GM21737 (cell line): ENCODE measurements around the gene UNC13A.
A peak's percentile ranks its signal among the peaks of the same experiment; 100 is the strongest.

Experiments used
- ATAC-seq: cut with Tn5 transposase; IDR thresholded peaks from one replicate; pipeline ENCODE4 v1.9.1; 2021; ENCODE audit warnings: mild to moderate bottlenecking, moderate library complexity; ENCODE audit not compliant: unreplicated experiment

The UNC13A gene

DNA sequence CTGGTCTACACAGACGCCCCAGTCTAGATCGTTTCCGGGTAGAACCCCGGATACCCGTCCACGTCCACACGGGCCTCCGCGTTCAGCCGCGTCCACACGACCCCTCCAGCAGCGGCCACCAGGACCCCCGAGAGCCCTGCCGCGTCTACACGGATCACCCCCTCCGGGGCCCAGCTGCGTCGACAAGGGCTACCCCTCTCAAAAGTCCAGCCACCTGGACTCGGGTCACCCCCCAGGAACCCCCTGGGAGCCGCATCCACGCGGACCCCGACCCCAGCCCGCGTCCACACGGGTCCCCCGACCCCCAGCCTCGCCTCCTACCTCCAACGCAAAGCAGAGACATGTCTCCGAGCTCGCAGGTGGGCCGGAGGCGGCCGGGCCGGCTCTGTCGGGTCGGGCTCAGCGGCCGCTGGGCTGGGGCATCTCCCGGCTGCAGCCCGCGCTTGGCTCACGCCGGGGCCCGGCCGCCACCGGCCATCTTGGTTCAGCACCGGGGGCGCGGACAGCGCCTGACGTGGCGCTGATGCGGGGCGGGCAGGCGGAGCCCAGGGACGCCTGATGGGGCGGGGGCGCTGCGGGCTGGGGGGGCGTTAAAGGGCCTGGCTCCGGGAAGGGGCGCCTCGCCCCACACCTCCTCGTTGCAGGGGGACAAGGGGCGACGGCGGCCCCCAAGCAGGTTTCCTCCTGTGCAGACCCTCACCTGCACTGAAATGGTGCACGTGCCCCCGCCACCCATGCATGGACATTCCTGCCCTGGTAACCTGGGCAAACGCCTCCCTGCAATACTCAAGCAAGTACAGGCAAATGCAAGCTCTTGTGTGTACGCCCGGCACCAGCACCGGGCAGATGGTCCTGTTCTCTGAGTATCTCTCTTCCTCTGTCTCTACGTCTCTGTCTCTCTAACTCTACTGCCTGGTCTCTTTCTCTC is at the start of gene UNC13A:
Gene UNC13A, minus strand, starts transcription at position 498 of the 928 bp plus-strand sequence. Its CDS starts 155 bp downstream, at position 343.
- ATAC-seq, result no peak

DNA sequence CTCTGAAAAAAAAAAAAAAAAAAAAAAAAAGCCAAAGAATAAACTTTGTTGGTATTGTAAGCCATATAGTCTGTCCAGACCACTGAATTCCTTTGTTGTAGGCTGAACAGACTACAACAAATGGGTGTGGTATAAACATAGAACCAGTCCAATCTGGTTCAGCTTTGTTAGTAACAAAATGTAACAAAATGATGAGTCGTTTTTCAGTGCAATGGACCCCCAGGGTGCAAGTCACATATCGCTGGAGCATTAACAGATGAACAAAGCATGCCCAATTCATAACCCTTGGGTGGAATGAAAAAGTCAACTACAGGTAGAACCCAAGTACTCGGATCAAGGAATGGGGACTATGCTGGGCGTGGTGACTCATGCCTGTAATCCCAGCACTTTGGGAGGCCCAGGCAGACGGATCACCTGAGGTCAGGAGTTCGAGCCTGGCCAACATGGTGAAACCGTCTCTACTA is 49.6 kb upstream of the UNC13A start:
- ATAC-seq, result no peak

DNA sequence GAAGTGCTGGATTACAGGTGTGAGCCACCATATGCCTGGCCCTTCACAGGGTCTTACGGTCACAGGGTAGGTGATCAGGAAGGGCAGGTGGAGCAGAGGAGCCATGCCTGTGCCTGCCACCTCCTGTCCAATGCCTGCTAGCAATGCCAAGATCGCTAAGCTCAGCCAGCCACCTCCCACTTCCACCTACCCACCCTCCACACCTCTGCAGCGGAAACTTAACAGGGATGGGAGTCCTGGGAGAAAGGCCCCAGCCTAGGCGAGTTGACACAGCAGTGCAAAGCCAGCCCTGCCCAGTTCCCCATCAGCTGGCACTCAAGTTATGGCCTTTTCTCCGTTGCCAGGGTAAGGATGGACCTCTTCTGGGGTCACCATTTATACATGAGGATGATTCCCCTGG is 47.3 kb upstream of the UNC13A start:
- no peak for ATAC-seq

GRCh38 chr19:17734146-17734545 is 46.0 kb upstream of the UNC13A start:
- ATAC-seq, result no peak

- no peak for ATAC-seq
Measured at GRCh38 chr19:17733127-17733526, 45.0 kb upstream of the UNC13A start.

DNA sequence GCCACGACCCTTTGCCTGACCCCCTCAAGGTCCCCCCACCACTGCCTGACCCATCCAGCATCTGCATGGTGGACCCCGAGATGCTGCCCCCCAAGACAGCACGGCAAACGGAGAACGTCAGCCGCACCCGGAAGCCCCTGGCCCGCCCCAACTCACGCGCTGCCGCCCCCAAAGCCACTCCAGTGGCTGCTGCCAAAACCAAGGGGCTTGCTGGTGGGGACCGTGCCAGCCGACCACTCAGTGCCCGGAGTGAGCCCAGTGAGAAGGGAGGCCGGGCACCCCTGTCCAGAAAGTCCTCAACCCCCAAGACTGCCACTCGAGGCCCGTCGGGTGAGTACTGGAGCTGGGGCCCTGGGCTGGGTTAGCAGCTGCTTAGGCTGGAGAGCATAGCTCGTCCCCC is 39.7 kb upstream of the UNC13A start:
- no peak for ATAC-seq

DNA sequence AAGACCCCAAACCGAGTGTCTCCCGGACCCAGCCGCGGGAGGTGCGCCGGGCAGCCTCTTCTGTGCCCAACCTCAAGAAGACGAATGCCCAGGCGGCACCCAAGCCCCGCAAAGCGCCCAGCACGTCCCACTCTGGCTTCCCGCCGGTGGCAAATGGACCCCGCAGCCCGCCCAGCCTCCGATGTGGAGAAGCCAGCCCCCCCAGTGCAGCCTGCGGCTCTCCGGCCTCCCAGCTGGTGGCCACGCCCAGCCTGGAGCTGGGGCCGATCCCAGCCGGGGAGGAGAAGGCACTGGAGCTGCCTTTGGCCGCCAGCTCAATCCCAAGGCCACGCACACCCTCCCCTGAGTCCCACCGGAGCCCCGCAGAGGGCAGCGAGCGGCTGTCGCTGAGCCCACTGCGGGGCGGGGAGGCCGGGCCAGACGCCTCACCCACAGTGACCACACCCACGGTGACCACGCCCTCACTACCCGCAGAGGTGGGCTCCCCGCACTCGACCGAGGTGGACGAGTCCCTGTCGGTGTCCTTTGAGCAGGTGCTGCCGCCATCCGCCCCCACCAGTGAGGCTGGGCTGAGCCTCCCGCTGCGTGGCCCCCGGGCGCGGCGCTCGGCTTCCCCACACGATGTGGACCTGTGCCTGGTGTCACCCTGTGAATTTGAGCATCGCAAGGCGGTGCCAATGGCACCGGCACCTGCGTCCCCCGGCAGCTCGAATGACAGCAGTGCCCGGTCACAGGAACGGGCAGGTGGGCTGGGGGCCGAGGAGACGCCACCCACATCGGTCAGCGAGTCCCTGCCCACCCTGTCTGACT is 39.0 kb upstream of the UNC13A start:
- no peak for ATAC-seq

DNA sequence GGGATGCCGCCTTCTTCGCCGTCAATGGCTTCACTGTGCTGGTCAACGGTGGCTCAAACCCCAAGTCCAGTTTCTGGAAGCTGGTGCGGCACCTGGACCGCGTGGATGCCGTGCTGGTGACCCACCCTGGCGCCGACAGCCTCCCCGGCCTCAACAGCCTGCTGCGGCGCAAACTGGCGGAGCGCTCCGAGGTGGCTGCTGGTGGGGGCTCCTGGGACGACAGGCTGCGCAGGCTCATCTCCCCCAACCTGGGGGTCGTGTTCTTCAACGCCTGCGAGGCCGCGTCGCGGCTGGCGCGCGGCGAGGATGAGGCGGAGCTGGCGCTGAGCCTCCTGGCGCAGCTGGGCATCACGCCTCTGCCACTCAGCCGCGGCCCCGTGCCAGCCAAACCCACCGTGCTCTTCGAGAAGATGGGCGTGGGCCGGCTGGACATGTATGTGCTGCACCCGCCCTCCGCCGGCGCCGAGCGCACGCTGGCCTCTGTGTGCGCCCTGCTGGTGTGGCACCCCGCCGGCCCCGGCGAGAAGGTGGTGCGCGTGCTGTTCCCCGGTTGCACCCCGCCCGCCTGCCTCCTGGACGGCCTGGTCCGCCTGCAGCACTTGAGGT is 38.1 kb upstream of the UNC13A start:
- no peak for ATAC-seq

DNA sequence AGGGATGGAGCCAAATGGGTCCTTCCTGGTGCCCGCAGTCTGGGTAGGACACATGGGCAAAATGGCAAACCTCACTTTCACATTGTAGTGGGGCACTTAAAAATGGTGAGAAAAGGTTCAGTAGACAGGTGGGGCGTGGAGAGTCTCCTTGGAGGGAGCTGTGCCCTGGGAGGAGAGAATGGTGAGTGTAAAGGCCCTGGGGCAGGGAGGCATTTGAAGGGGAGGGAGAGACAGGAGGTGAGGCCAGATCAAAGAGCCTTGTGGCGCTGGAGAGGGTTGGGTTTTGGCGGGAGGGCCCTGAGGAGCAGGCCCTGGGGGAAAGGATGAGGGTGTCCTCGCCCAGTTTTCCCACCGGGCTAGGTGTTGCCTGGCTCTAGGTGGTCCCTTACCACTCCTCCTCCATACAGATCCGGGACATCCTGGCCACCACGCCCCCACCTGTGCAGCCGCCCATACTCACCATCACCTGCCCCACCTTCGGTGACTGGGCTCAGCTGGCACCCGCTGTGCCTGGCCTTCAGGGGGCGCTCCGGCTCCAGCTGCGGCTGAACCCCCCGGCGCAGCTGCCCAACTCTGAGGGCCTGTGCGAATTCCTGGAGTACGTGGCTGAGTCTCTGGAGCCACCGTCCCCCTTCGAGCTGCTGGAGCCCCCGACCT is 37.4 kb upstream of the UNC13A start:
- no peak for ATAC-seq

DNA sequence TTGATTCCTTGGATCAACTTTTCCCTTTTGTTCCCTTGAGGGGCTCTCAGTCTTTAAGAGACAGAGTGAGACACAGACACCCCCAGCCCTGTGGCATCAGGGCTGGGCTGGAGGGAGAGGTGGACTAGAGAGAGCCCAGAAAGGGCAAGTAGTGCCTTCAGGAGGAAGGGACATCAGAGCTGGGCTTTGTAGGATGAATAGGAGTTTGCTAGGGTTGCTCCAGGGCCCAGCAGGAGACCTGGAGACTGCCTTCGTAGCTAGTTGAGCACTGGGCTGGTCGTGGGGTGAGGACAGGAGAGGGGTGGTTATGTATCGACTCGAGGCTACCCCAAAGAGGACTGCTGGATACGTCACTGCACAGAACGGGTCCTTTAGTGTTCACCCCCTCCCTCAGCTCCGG is 36.5 kb upstream of the UNC13A start:
- ATAC-seq, result no peak

- ATAC-seq, result no peak
Measured at GRCh38 chr19:17722655-17723240, 34.6 kb upstream of the UNC13A start.

DNA sequence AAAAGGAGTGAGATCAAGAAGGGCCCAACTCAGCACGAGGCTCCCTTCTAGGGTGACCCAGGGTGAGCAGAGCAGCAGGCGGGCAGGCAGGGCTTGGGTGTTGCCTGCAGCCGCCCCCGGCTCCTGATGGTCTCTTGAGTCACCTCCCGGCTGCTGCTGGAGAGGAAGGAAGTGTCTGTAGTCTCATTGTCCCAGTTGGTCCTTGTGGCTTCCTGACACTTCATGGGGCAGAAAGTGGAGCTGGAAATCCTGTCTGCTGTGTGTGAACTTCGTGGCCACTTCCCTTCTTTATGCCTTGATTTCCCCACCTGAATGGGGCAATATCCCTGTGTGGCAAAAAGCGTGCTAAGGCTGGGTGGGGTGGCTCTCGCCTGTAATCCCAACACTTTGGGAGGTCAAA is 33.7 kb upstream of the UNC13A start:
- ATAC-seq, result no peak

- no peak for ATAC-seq
Measured at GRCh38 chr19:17721111-17721628, 33.0 kb upstream of the UNC13A start.

DNA sequence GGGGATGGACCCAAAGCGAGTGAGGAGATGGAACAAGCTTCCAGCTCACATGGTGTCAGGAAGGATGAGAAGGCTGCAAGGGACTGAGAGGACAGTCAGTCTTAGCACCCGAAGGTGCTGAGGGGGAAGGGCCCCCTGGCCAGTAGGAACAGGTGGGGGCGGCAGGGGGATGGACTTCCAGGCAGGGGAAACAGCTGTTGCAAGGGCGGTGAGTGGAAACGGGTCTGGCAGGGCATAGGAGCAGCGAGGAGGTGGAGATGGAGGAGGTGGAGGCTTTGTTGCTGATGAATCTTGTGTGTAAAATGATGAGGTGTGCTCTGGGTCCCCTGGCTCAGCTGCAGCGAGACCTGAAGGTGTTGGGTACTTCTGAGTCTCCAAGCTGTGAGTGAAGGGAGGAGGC is 32.3 kb upstream of the UNC13A start:
- ATAC-seq, result no peak

DNA sequence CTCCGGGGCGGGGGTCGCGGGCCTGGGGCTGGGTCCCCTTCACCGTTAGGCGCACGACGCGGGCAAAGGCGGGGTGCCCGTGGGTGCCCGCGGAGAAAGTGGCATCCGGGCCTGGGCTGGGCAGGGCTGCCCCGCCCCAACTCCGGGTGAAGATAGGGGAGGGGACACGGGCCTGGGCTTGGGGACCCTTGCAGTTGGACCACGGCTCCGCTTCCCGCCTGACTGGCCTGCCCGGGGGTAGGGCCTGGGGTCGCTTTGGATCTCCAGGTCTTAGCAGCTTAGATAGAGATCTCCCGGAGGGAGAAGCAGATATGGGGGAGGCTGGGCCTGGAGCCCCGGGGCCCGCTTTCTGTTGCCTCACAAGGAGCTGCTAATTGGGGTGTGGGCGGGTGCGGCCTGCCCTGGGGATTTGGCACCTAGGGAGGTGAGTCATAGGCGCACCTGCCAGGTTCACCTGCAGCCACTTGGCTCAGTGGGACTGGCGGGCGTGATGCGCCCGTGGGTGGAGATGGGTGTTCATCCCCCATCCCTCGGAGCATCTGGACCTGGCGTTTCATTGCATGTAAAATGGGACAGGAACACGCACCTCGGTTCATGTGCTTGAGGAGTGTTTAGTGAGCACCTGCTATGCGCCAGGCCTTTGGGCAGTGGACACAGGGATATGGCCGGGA is 31.7 kb upstream of the UNC13A start:
- ATAC-seq, result peak; percentile 35

- peak; percentile 70 for ATAC-seq
Measured at GRCh38 chr19:17718947-17719711, 31.0 kb upstream of the UNC13A start, which contains the start of gene MAP1S. MAP1S (plus strand) TSS chr19:17719480; CDS start chr19:17719503, 23 bp downstream.

GRCh38 chr19:17718550-17718946 is 30.4 kb upstream of the UNC13A start:
- no peak for ATAC-seq

- no peak for ATAC-seq
Measured at GRCh38 chr19:17716309-17716929, 28.3 kb upstream of the UNC13A start.
